A673 (cell line): ENCODE data around the gene POU4F3. TPM values are rescaled to one million over a fixed set of nuclear protein-coding genes. Genes with fewer than 3 reads are reported as not detected.

Source experiments
- BruUV-seq: library from RNA; stranded (reverse); fragments of 400-500 nt; replicated peaks from 2 replicates; lab custom pipeline; 2021; lab: Mats Ljungman, UMichigan
- CTCF ChIA-PET: fragments of 300-600 bp; sonication (Branson Sonifier 250); formaldehyde crosslinking; loops from one replicate; lab custom pipeline; 2022; ENCODE audit warnings: antibody characterized with exemption; lab: Charles Lee
- POLR2A ChIA-PET: fragments of 300-600 bp; sonication (Branson Sonifier 250); formaldehyde crosslinking; loops from one replicate; lab custom pipeline; 2022; ENCODE audit warnings: antibody characterized with exemption; ENCODE audit not compliant: low non-redundant PET; lab: Charles Lee
- DNase-seq: peaks from one replicate; pipeline ENCODE4 v3.0.0-alpha.2; 2015; ENCODE audit warnings: low spot score
- H3K27ac ChIP-seq: fragments of 200-600 bp; sonication (generic); 2 replicates; pipeline ENCODE4 v1.5.1; 2016; ENCODE audit warnings: mixed run types, low read depth, mild to moderate bottlenecking, mixed read lengths, antibody characterized with exemption, low read length; ENCODE audit not compliant: poor library complexity, severe bottlenecking
- H3K27me3 ChIP-seq: fragments of 200-600 bp; sonication (generic); replicated peaks from 2 replicates; pipeline ENCODE4 v1.6.1; 2017; ENCODE audit warnings: mixed run types, low read depth, mild to moderate bottlenecking, mixed read lengths, antibody characterized with exemption, low read length; ENCODE audit not compliant: insufficient read depth, poor library complexity
- H3K36me3 ChIP-seq: fragments of 200-600 bp; sonication (generic); 2 replicates; pipeline ENCODE4 v1.6.1; 2016; ENCODE audit warnings: mixed run types, mild to moderate bottlenecking, mixed read lengths, antibody characterized with exemption, low read length; ENCODE audit not compliant: insufficient read depth, poor library complexity, severe bottlenecking
- H3K4me1 ChIP-seq: fragments of 200-600 bp; sonication (generic); 2 replicates; pipeline ENCODE4 v1.6.1; 2017; ENCODE audit warnings: mixed run types, mild to moderate bottlenecking, mixed read lengths, antibody characterized with exemption, low read length; ENCODE audit not compliant: insufficient read depth, poor library complexity, severe bottlenecking
- H3K4me3 ChIP-seq: fragments of 200-600 bp; sonication (generic); 2 replicates; pipeline ENCODE4 v1.5.1; 2016; ENCODE audit warnings: low read depth, mixed run types, mild to moderate bottlenecking, mixed read lengths, low read length; ENCODE audit not compliant: poor library complexity, severe bottlenecking
- H3K9me3 ChIP-seq: fragments of 200-600 bp; sonication (generic); 2 replicates; pipeline ENCODE4 v1.6.1; 2016; ENCODE audit warnings: mixed run types, low read depth, mild to moderate bottlenecking, mixed read lengths, antibody characterized with exemption, low read length; ENCODE audit not compliant: poor library complexity, severe bottlenecking
- EZH2 ChIP-seq: fragments of 200-600 bp; sonication (generic); IDR thresholded peaks from 2 replicates; pipeline ENCODE4 v1.6.1; 2017; ENCODE audit warnings: borderline replicate concordance, low read depth, mild to moderate bottlenecking, mixed read lengths, antibody characterized with exemption, low read length; ENCODE audit not compliant: poor library complexity, severe bottlenecking
- intact Hi-C: fragments of 100-400 bp; cut with micrococcal nuclease; formaldehyde crosslinking; loops from one replicate; pipeline ENCODE4 v1.10.0; 2022; ENCODE audit not compliant: unreplicated experiment
- total RNA-seq: library from RNA; stranded (reverse); gene quantifications from 2 replicates; pipeline ENCODE4 v1.2.3, GENCODE V29; 2021
- TF ChIP-seq, protein P1 (sequence below): fragments of 300-800, 200-600 bp; sonication (generic); conservative IDR thresholded peaks from 2 replicates; pipeline ENCODE4 v1.5.1; 2017; ENCODE audit warnings: low read depth, mild to moderate bottlenecking, antibody characterized with exemption, low read length, moderate library complexity, mixed read lengths

POU4F3 gene
- total RNA-seq, 1 experiment from 2014 or later: 0.11 TPM

- Histone ChIP-seq H3K4me1 (no peaks in the 10 kb centered on the region), H3K9me3 (no peaks in the 10 kb centered on the region), H3K4me3 (no peak overlapping the region), H3K36me3 (no peaks in the 10 kb centered on the region), H3K27me3 (no peaks in the 10 kb centered on the region), H3K27ac (no peak overlapping the region)
- no peak for DNase-seq
- CTCF ChIA-PET: no interaction called here
- intact Hi-C loops: loop anchor here (10.0 kb wide), 1 partner anchor 218 kb away; no protein-coding TSS in a partner anchor
- POLR2A ChIA-PET: no interaction called here
- no peak for TF ChIP-seq EZH2
- TF ChIP-seq, protein P1, sequence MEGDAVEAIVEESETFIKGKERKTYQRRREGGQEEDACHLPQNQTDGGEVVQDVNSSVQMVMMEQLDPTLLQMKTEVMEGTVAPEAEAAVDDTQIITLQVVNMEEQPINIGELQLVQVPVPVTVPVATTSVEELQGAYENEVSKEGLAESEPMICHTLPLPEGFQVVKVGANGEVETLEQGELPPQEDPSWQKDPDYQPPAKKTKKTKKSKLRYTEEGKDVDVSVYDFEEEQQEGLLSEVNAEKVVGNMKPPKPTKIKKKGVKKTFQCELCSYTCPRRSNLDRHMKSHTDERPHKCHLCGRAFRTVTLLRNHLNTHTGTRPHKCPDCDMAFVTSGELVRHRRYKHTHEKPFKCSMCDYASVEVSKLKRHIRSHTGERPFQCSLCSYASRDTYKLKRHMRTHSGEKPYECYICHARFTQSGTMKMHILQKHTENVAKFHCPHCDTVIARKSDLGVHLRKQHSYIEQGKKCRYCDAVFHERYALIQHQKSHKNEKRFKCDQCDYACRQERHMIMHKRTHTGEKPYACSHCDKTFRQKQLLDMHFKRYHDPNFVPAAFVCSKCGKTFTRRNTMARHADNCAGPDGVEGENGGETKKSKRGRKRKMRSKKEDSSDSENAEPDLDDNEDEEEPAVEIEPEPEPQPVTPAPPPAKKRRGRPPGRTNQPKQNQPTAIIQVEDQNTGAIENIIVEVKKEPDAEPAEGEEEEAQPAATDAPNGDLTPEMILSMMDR: no peak
- BruUV-seq: no TSS peak
Measured at GRCh38 chr5:146306838-146307237, 31.8 kb upstream of the POU4F3 start.

DNA sequence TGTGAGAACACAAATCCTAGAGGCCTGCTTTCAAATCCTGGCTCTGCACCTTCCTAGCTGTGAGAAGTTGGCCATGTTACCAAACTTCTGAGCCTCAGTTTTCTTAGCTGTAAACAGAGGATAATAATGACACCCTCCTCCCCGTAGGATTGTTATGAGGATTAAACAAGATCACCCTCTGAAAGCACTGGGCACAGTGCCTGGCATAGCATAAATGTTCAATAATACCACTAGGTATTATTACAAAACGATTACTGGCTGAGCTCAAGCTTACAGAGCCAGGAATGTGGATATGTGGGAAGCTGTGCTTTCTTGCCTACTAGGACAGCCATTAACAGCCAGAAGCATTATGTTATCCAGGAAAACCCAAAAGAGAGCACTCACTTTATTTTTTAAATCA is 30.8 kb upstream of the POU4F3 start:
- no TSS peak for BruUV-seq
- intact Hi-C loops: loop anchor here (10.0 kb wide), 1 partner anchor 217 kb away; no protein-coding TSS in a partner anchor
- ChIA-PET CTCF (no interaction called here), POLR2A (no interaction called here)
- H3K9me3 ChIP-seq: no peaks in the 10 kb centered on the region
- H3K4me1 ChIP-seq: no peaks in the 10 kb centered on the region
- no peak for DNase-seq
- H3K27ac ChIP-seq: no peak overlapping the region
- no peaks in the 10 kb centered on the region for H3K36me3 ChIP-seq
- H3K27me3 ChIP-seq: no peaks in the 10 kb centered on the region
- H3K4me3 ChIP-seq: no peak overlapping the region
- no peak for TF ChIP-seq EZH2
- TF ChIP-seq, protein P1: no peak

- Histone ChIP-seq H3K36me3 (no peaks in the 10 kb centered on the region), H3K4me3 (no peak overlapping the region), H3K27ac (no peak overlapping the region), H3K9me3 (no peaks in the 10 kb centered on the region), H3K4me1 (no peaks in the 10 kb centered on the region), H3K27me3 (no peaks in the 10 kb centered on the region)
- intact Hi-C loops: no loop called here
- BruUV-seq: no TSS peak
- no peak for DNase-seq
- POLR2A ChIA-PET: no interaction called here
- CTCF ChIA-PET: no interaction called here
- TF ChIP-seq EZH2: no peak
- TF ChIP-seq, protein P1: no peak
Measured at GRCh38 chr5:146310540-146310939, 28.1 kb upstream of the POU4F3 start.
